Natural killer cell (primary cell): ENCODE measurements around the gene CPA2. TPM values are rescaled to one million over a fixed set of nuclear protein-coding genes. Genes with fewer than 3 reads are reported as not detected.

ENCODE experiments used
- ATAC-seq, 3 donors: fragments of 150-1000 bp in 2 of 3; fragments of 200-7000 bp in 1 of 3; cut with Tn5 transposase; 1 replicate in 1 of 3; 2 replicates in 2 of 3; pipeline ENCODE4 v1.10.0; 2021; ENCODE audit warnings: mild to moderate bottlenecking in 2 of 3, moderate library complexity in 2 of 3
- DNase-seq, 2 donors: peaks; one replicate each; pipeline versions ENCODE4 v3.0.0 to v3.0.0-alpha.2; 2013 to 2021; ENCODE audit warnings: mixed read lengths in 1 of 2
- H3K27ac ChIP-seq: one replicate; pipeline ENCODE4 v1.5.1; 2013; ENCODE audit warnings: mild to moderate bottlenecking, low read length
- H3K27me3 ChIP-seq: one replicate; pipeline ENCODE4 v1.6.1; 2013; ENCODE audit warnings: low read length; ENCODE audit not compliant: control insufficient read depth, insufficient read depth
- H3K36me3 ChIP-seq: one replicate; pipeline ENCODE4 v1.6.1; 2013; ENCODE audit warnings: low read length; ENCODE audit not compliant: control insufficient read depth, insufficient read depth
- H3K4me1 ChIP-seq: one replicate; pipeline ENCODE4 v1.6.1; 2013; ENCODE audit warnings: low read length; ENCODE audit not compliant: control insufficient read depth, insufficient read depth
- H3K4me3 ChIP-seq: one replicate; pipeline ENCODE4 v1.5.1; 2013; ENCODE audit warnings: low read length
- H3K9me3 ChIP-seq: one replicate; pipeline ENCODE4 v1.6.1; 2013; ENCODE audit warnings: low read length; ENCODE audit not compliant: control insufficient read depth, insufficient read depth
- H3K27ac Mint-ChIP-seq, 2 donors: one replicate each; pipeline ENCODE4 v1.8.0; 2022; ENCODE audit warnings: mild to moderate bottlenecking in 2 of 2, mixed read lengths in 2 of 2, moderate library complexity in 1 of 2
- H3K27me3 Mint-ChIP-seq, 2 donors: one replicate each; pipeline ENCODE4 v1.8.0; 2022; ENCODE audit warnings: low read depth in 2 of 2, mixed read lengths in 2 of 2
- H3K36me3 Mint-ChIP-seq: one replicate; pipeline ENCODE4 v1.8.0; 2022; ENCODE audit warnings: mixed read lengths
- H3K4me1 Mint-ChIP-seq, 2 donors: one replicate each; pipeline ENCODE4 v1.8.0; 2022; ENCODE audit warnings: mixed read lengths in 2 of 2
- H3K4me3 Mint-ChIP-seq: one replicate; pipeline ENCODE4 v1.8.0; 2022; ENCODE audit warnings: mild to moderate bottlenecking, moderate library complexity, mixed read lengths
- H3K9me3 Mint-ChIP-seq, 2 donors: one replicate each; pipeline ENCODE4 v1.8.0; 2022; ENCODE audit warnings: mixed read lengths in 2 of 2
- CTCF ChIP-seq: fragments of 200-600 bp; IDR thresholded peaks from one replicate; pipeline ENCODE4 v1.8.0; 2022; ENCODE audit warnings: antibody characterized with exemption
- WGBS: methylation state at CpG from one replicate; pipeline ENCODE4 v1.1.7; 2013; ENCODE audit warnings: missing lambda C conversion rate; ENCODE audit not compliant: insufficient coverage; 5-methylcytosine and 5-hydroxymethylcytosine counted together
- intact Hi-C: fragments of 100-400 bp; cut with micrococcal nuclease; formaldehyde crosslinking; loops from one replicate; pipeline ENCODE4 v1.14.2; 2022
- total RNA-seq, 4 donors: library from RNA; stranded (reverse); fragments of 120-200 nt in 1 of 4; gene quantifications; one replicate each; pipeline versions ENCODE4 v1.2.3 to v1.2.4, GENCODE V29; 2013 to 2022

The CPA2 gene
- total RNA-seq, 3 donors from 2014 or later (not counting 1 experiment from before 2014, with no cell fraction given), result not detected

GRCh38 chr7:130288168-130288567 lies 21.5 kb downstream of the CPA2 start:
- intact Hi-C loops, result no loop called here
- no peak for TF ChIP-seq CTCF
- 90% methylated on average over 4 of the region's 4 CpGs for WGBS
- no peak for DNase-seq
- no peaks in the 10 kb centered on the region for H3K9me3 Mint-ChIP-seq
- H3K4me1 ChIP-seq, result no peaks in the 10 kb centered on the region
- H3K36me3 Mint-ChIP-seq, result no peaks in the 10 kb centered on the region
- H3K4me3 Mint-ChIP-seq, result no peak overlapping the region
- H3K9me3 ChIP-seq, result no peaks in the 10 kb centered on the region
- no peaks in the 10 kb centered on the region for H3K4me1 Mint-ChIP-seq
- H3K27me3 ChIP-seq, result no peaks in the 10 kb centered on the region
- no peak overlapping the region for H3K27ac ChIP-seq
- no peak for ATAC-seq
- H3K4me3 ChIP-seq, result no peak overlapping the region
- H3K27me3 Mint-ChIP-seq, result peaks cover 13 to 14% of the 10 kb centered on the region in 2 donors
- H3K36me3 ChIP-seq, result no peaks in the 10 kb centered on the region
- no peak overlapping the region for H3K27ac Mint-ChIP-seq

GRCh38 chr7:130288829-130289228 lies 22.2 kb downstream of the CPA2 start:
- no peaks in the 10 kb centered on the region for H3K36me3 Mint-ChIP-seq
- no peaks in the 10 kb centered on the region for H3K9me3 Mint-ChIP-seq
- H3K4me3 ChIP-seq, result no peak overlapping the region
- no peak overlapping the region for H3K4me3 Mint-ChIP-seq
- intact Hi-C loops, result no loop called here
- H3K9me3 ChIP-seq, result no peaks in the 10 kb centered on the region
- no peaks in the 10 kb centered on the region for H3K4me1 ChIP-seq
- no peaks in the 10 kb centered on the region for H3K4me1 Mint-ChIP-seq
- no peak for DNase-seq
- H3K36me3 ChIP-seq, result no peaks in the 10 kb centered on the region
- H3K27me3 Mint-ChIP-seq, result peaks cover 9 to 10% of the 10 kb centered on the region in 2 donors
- no peaks in the 10 kb centered on the region for H3K27me3 ChIP-seq
- no peak overlapping the region for H3K27ac Mint-ChIP-seq
- no peak for ATAC-seq
- no peak for TF ChIP-seq CTCF
- no peak overlapping the region for H3K27ac ChIP-seq
- WGBS, result 80% methylated on average over 5 of the region's 5 CpGs

GRCh38 chr7:130289478-130289877 lies 22.8 kb downstream of the CPA2 start:
- Mint-ChIP-seq H3K27me3 (peaks cover 3 to 6% of the 10 kb centered on the region in 2 donors), H3K4me1 (no peaks in the 10 kb centered on the region), H3K27ac (no peak overlapping the region), H3K9me3 (no peaks in the 10 kb centered on the region), H3K36me3 (no peaks in the 10 kb centered on the region), H3K4me3 (no peak overlapping the region)
- Histone ChIP-seq H3K27ac (no peak overlapping the region), H3K4me1 (no peaks in the 10 kb centered on the region), H3K4me3 (no peak overlapping the region), H3K27me3 (no peaks in the 10 kb centered on the region), H3K36me3 (no peaks in the 10 kb centered on the region), H3K9me3 (no peaks in the 10 kb centered on the region)
- no peak for TF ChIP-seq CTCF
- no peak for DNase-seq
- no peak for ATAC-seq
- intact Hi-C loops, result no loop called here
- whole genome bisulfite sequencing, result 93% methylated on average over 9 of the region's 9 CpGs

GRCh38 chr7:130290745-130291144 lies 24.1 kb downstream of the CPA2 start:
- no peak overlapping the region for H3K27ac ChIP-seq
- H3K4me3 ChIP-seq, result no peak overlapping the region
- intact Hi-C loops, result no loop called here
- WGBS, result 93% methylated on average over 6 of the region's 6 CpGs
- H3K27me3 ChIP-seq, result no peaks in the 10 kb centered on the region
- no peak for TF ChIP-seq CTCF
- Mint-ChIP-seq H3K4me1 (no peaks in the 10 kb centered on the region), H3K4me3 (no peak overlapping the region), H3K27ac (no peak overlapping the region), H3K27me3 (no peaks in the 10 kb centered on the region), H3K36me3 (no peaks in the 10 kb centered on the region), H3K9me3 (no peaks in the 10 kb centered on the region)
- no peaks in the 10 kb centered on the region for H3K9me3 ChIP-seq
- ATAC-seq (no peak), DNase-seq (no peak)
- H3K36me3 ChIP-seq, result no peaks in the 10 kb centered on the region
- no peaks in the 10 kb centered on the region for H3K4me1 ChIP-seq
